HepG2 (cell line): Measurements from ENCODE around the gene USP9X. TPM values are rescaled to one million over a fixed set of nuclear protein-coding genes. Genes with fewer than 3 reads are reported as not detected.
A peak's percentile ranks its signal among the peaks of the same experiment; 100 is the strongest.

Experiments used
- AKAP8 ChIP-seq: sonication (generic); formaldehyde crosslinking; IDR thresholded peaks from 2 replicates; pipeline ENCODE4 v1.5.1; 2020; ENCODE audit warnings: mild to moderate bottlenecking, missing genetic modification reagents
- HIVEP1 ChIP-seq: sonication (generic); formaldehyde crosslinking; IDR thresholded peaks from 2 replicates; pipeline ENCODE4 v1.4.0; 2020; ENCODE audit warnings: mild to moderate bottlenecking, missing genetic modification reagents
- KMT2B ChIP-seq: IDR thresholded peaks from 2 replicates; pipeline ENCODE4 v1.6.1; 2016; ENCODE audit warnings: missing genetic modification reagents, missing compliant biosample characterization
- MEIS2 ChIP-seq: sonication (generic); formaldehyde crosslinking; IDR thresholded peaks from 2 replicates; pipeline ENCODE4 v1.9.0; 2021; ENCODE audit warnings: mild to moderate bottlenecking, missing genetic modification reagents
- MTF1 ChIP-seq: sonication (generic); formaldehyde crosslinking; IDR thresholded peaks from 2 replicates; pipeline ENCODE4 v1.5.0; 2020; ENCODE audit warnings: missing genetic modification reagents
- PHF5A ChIP-seq: IDR thresholded peaks from one replicate; pipeline ENCODE4 v1.6.1; 2018; ENCODE audit warnings: low read depth, missing genetic modification reagents; ENCODE audit not compliant: unreplicated experiment
- REPIN1 ChIP-seq: sonication (generic); formaldehyde crosslinking; IDR thresholded peaks from 2 replicates; pipeline ENCODE4 v1.8.0; 2022; ENCODE audit warnings: missing genetic modification reagents, low read depth, mild to moderate bottlenecking, borderline replicate concordance
- SRF ChIP-seq: IDR thresholded peaks from 2 replicates; pipeline ENCODE4 v1.6.1; 2011; ENCODE audit warnings: mild to moderate bottlenecking, low read depth, low read length, moderate library complexity
- TBX3 ChIP-seq: fragments of 450-650 bp; IDR thresholded peaks from 2 replicates; pipeline ENCODE4 v1.6.1; 2017; ENCODE audit warnings: antibody characterized with exemption, mild to moderate bottlenecking, inconsistent platforms, borderline replicate concordance
- UBTF ChIP-seq: sonication (generic); formaldehyde crosslinking; IDR thresholded peaks from 2 replicates; pipeline ENCODE4 v1.4.0; 2020; ENCODE audit warnings: mild to moderate bottlenecking, missing genetic modification reagents
- YY1 ChIP-seq: IDR thresholded peaks from 2 replicates; pipeline ENCODE4 v1.6.1; 2011; ENCODE audit warnings: low read length, low read depth, moderate library complexity, mild to moderate bottlenecking; ENCODE audit not compliant: insufficient read depth, insufficient replicate concordance
- ZEB1 ChIP-seq: IDR thresholded peaks from 2 replicates; pipeline ENCODE4 v1.6.1; 2012; ENCODE audit warnings: mild to moderate bottlenecking, low read depth, inconsistent platforms; ENCODE audit not compliant: insufficient replicate concordance
- ZFP37 ChIP-seq: sonication (generic); formaldehyde crosslinking; IDR thresholded peaks from 2 replicates; pipeline ENCODE4 v1.4.0; 2020; ENCODE audit warnings: missing genetic modification reagents, borderline replicate concordance
- ZNF441 ChIP-seq: sonication (generic); formaldehyde crosslinking; IDR thresholded peaks from 2 replicates; pipeline ENCODE4 v1.7.0; 2021; ENCODE audit warnings: missing genetic modification reagents, borderline replicate concordance
- ZNF546 ChIP-seq: sonication (generic); formaldehyde crosslinking; conservative IDR thresholded peaks from 2 replicates; pipeline ENCODE4 v1.8.1; 2023; ENCODE audit warnings: mild to moderate bottlenecking, missing genetic modification reagents
- ZNF580 ChIP-seq: IDR thresholded peaks from 2 replicates; pipeline ENCODE4 v1.6.1; 2016; ENCODE audit warnings: low read depth, borderline replicate concordance
- polyA plus RNA-seq, 8 experiments: library from polyadenylated mRNA; depleted of rRNA in 3 of 8; stranded (reverse) in 7 of 8; unstranded in 1 of 8; fragments of >200 nt; fragmentation: Illumina TruSeq in 4 of 8; extraction: Trizol in 4 of 8; gene quantifications; 2 replicates each; pipeline versions ENCODE4 v1.2.1 to v1.2.3, GENCODE V29; 2011 to 2016; ENCODE audit warnings: low read depth in 4 of 8, missing spikeins in 1 of 8, mixed read lengths in 1 of 8; ENCODE audit not compliant: insufficient read depth in 1 of 8
- total RNA-seq, 5 experiments: library from RNA; depleted of rRNA; stranded (reverse); fragments of >200 nt; fragmentation: Illumina TruSeq; extraction: Trizol; gene quantifications; 2 replicates each; pipeline ENCODE4 v1.2.3, GENCODE V29; 2016; ENCODE audit warnings: low read depth in 1 of 5
- TF ChIP-seq, protein P1 (sequence below): sonication (generic); formaldehyde crosslinking; IDR thresholded peaks from 2 replicates; pipeline ENCODE4 v1.4.0; 2020; ENCODE audit warnings: missing genetic modification reagents; ENCODE audit errors: not compliant biosample characterization
- TF ChIP-seq, protein P2 (sequence below): sonication (generic); formaldehyde crosslinking; IDR thresholded peaks from 2 replicates; pipeline ENCODE4 v1.5.1; 2020; ENCODE audit warnings: missing genetic modification reagents, mild to moderate bottlenecking, borderline replicate concordance
- TF ChIP-seq, protein P3 (sequence below): sonication (generic); formaldehyde crosslinking; IDR thresholded peaks from 2 replicates; pipeline ENCODE4 v1.8.0; 2022; ENCODE audit warnings: mild to moderate bottlenecking, missing genetic modification reagents, moderate library complexity
- TF ChIP-seq, protein P4 (sequence below): sonication (generic); formaldehyde crosslinking; IDR thresholded peaks from 2 replicates; pipeline ENCODE4 v1.4.0; 2020; ENCODE audit warnings: mild to moderate bottlenecking, missing genetic modification reagents

USP9X gene
- total and polyA plus RNA-seq, 2 of the 13 experiments (the other 11 are each of a cell fraction or from before 2014, with no cell fraction given), result 22.2 to 40.5 TPM

DNA sequence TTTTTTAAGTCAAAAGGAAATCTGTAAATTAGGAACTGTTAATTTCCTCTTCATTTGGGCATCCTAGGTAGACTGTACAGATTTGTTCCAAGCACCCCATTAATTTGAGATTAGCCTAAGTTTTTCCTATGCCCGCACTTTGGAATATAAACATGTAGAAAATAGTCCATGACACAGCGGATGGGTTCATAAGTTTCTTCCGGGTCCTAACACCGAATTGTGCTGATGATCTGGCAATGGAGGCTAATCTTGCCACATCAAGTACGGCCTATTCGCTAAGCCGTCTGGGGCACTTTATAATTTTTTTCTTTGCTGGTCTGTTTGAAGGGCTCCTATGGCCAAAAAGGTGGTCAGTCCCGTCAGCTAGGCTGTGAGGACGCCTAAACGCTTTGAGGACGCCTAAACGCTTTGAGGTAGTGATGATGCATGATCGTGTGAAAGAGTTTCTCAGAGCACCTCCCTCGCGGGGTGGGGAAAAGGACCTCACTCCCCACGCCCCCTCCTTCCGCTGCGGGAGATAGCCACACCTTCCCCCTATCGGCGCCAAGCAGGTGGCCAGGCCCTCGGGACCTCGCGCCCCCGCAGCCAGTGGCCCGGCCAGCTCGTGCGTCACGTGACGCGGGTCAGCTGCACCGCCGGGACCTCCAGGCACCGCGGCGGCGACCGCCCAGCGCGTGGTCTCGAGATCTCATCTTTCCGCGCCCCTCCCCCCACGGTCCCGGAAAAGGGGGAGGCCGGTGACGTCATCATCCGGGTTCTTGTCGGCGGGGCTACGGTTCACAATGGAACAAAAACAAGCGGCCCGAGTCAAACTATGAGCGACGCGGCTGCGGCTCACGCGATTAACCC, 977 bp upstream of the USP9X start (continued):
- TF ChIP-seq REPIN1 (peak; percentile 70; the same call in 1 of the 2 replicates), SRF (no peak), AKAP8 (CRISPR knock-in tag) (peak; percentile 85; the same call in 1 of the 2 replicates), ZNF580 (CRISPR knock-in tag) (peak; percentile 76; the same call in 1 of the 2 replicates), ZNF441 (CRISPR knock-in tag) (peak; percentile 48; the same call in 1 of the 2 replicates), ZEB1 (no peak), ZNF546 (CRISPR knock-in tag) (peak; percentile 50; the same call in 1 of the 2 replicates), HIVEP1 (0 out of 2 replicates have a peak, but pooled peaks have one; percentile 55), YY1 (peak; percentile 51), TBX3 (peak; percentile 72; the same call in 1 of the 2 replicates), MEIS2 (CRISPR knock-in tag) (no peak), MTF1 (CRISPR knock-in tag) (no peak), KMT2B (CRISPR knock-in tag) (no peak), ZFP37 (CRISPR knock-in tag) (peak; percentile 72; the same call in 1 of the 2 replicates), PHF5A (no peak), UBTF (CRISPR knock-in tag) (no peak)
- TF ChIP-seq, protein P1, sequence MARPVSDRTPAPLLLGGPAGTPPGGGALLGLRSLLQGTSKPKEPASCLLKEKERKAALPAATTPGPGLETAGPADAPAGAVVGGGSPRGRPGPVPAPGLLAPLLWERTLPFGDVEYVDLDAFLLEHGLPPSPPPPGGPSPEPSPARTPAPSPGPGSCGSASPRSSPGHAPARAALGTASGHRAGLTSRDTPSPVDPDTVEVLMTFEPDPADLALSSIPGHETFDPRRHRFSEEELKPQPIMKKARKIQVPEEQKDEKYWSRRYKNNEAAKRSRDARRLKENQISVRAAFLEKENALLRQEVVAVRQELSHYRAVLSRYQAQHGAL (CRISPR knock-in tag), result no peak
- TF ChIP-seq, protein P2, sequence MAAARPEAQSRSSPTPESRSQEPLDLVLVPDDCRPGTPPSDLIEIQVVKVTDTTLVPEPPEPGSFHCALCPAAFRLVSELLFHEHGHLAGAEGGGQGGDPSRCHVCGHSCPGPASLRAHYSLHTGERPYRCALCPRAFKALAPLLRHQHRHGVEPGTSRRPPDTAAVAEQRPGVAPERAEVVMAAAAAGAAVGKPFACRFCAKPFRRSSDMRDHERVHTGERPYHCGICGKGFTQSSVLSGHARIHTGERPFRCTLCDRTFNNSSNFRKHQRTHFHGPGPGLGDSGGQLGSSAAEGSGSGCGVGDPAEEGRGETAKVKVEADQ (CRISPR knock-in tag), result peak; percentile 20; the same call in 1 of the 2 replicates
- TF ChIP-seq, protein P3, sequence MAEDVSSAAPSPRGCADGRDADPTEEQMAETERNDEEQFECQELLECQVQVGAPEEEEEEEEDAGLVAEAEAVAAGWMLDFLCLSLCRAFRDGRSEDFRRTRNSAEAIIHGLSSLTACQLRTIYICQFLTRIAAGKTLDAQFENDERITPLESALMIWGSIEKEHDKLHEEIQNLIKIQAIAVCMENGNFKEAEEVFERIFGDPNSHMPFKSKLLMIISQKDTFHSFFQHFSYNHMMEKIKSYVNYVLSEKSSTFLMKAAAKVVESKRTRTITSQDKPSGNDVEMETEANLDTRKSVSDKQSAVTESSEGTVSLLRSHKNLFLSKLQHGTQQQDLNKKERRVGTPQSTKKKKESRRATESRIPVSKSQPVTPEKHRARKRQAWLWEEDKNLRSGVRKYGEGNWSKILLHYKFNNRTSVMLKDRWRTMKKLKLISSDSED (CRISPR knock-in tag), result no peak
- TF ChIP-seq, protein P4, sequence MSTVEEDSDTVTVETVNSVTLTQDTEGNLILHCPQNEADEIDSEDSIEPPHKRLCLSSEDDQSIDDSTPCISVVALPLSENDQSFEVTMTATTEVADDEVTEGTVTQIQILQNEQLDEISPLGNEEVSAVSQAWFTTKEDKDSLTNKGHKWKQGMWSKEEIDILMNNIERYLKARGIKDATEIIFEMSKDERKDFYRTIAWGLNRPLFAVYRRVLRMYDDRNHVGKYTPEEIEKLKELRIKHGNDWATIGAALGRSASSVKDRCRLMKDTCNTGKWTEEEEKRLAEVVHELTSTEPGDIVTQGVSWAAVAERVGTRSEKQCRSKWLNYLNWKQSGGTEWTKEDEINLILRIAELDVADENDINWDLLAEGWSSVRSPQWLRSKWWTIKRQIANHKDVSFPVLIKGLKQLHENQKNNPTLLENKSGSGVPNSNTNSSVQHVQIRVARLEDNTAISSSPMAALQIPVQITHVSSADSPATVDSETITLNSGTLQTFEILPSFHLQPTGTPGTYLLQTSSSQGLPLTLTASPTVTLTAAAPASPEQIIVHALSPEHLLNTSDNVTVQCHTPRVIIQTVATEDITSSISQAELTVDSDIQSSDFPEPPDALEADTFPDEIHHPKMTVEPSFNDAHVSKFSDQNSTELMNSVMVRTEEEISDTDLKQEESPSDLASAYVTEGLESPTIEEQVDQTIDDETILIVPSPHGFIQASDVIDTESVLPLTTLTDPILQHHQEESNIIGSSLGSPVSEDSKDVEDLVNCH (CRISPR knock-in tag), result peak; percentile 90; the same call in 1 of the 2 replicates
